Eye (tissue), 1 donor: Measurements from ENCODE around the gene SLC38A4.
A peak's percentile ranks its signal among the peaks of the same experiment; 100 is the strongest.
"Not testable (repeated sequence)": the region's sequence is repeated elsewhere in the genome, so short reads cannot be mapped to it uniquely, and the experiment has no call there.

Experiments
- DNase-seq: peaks from one replicate; pipeline ENCODE4 v3.0.0-alpha.2; 2015

The SLC38A4 gene

GRCh38 chr12:46774322-46774633 lies 51.5 kb downstream of the SLC38A4 start:
- no peak for DNase-seq

- no peak for DNase-seq
Measured at GRCh38 chr12:46773586-46774321, 52.0 kb downstream of the SLC38A4 start.

GRCh38 chr12:46771268-46771827 lies 54.4 kb downstream of the SLC38A4 start:
- DNase-seq: peak; percentile 25

GRCh38 chr12:46770501-46771183 lies 55.2 kb downstream of the SLC38A4 start:
- peak; percentile 65 for DNase-seq

- DNase-seq: no peak
Measured at GRCh38 chr12:46764005-46764404, 61.8 kb downstream of the SLC38A4 start.

GRCh38 chr12:46763230-46763629 lies 62.6 kb downstream of the SLC38A4 start:
- no peak for DNase-seq

GRCh38 chr12:46754550-46754949 lies 71.2 kb downstream of the SLC38A4 start:
- no peak for DNase-seq

GRCh38 chr12:46752396-46752795 lies 73.4 kb downstream of the SLC38A4 start:
- DNase-seq: no peak

- no peak for DNase-seq
Measured at GRCh38 chr12:46751173-46751572, 74.6 kb downstream of the SLC38A4 start.

GRCh38 chr12:46749322-46749721 lies 76.5 kb downstream of the SLC38A4 start:
- DNase-seq: no peak

GRCh38 chr12:46744283-46744682 lies 81.5 kb downstream of the SLC38A4 start:
- no peak for DNase-seq

- DNase-seq: no peak
Measured at GRCh38 chr12:46743456-46743855, 82.3 kb downstream of the SLC38A4 start.

- DNase-seq: not testable (repeated sequence)
Measured at GRCh38 chr12:46742271-46742670, 83.5 kb downstream of the SLC38A4 start.

GRCh38 chr12:46725332-46725731 lies 100.5 kb downstream of the SLC38A4 start:
- no peak for DNase-seq

GRCh38 chr12:46723629-46724419 lies 102.0 kb downstream of the SLC38A4 start:
- DNase-seq: no peak

- no peak for DNase-seq
Measured at GRCh38 chr12:46722394-46723185, 103.2 kb downstream of the SLC38A4 start.

GRCh38 chr12:46718495-46718894 lies 107.3 kb downstream of the SLC38A4 start:
- no peak for DNase-seq

- DNase-seq: no peak
Measured at GRCh38 chr12:46717868-46718267, 107.9 kb downstream of the SLC38A4 start.

- no peak for DNase-seq
Measured at GRCh38 chr12:46717159-46717558, 108.6 kb downstream of the SLC38A4 start.
